GM19455 (cell line): Measurements from ENCODE around the gene MRPL19.

Experiments used
- ATAC-seq: cut with Tn5 transposase; IDR thresholded peaks from one replicate; pipeline ENCODE4 v1.9.1; 2021; ENCODE audit not compliant: unreplicated experiment

Gene MRPL19

DNA sequence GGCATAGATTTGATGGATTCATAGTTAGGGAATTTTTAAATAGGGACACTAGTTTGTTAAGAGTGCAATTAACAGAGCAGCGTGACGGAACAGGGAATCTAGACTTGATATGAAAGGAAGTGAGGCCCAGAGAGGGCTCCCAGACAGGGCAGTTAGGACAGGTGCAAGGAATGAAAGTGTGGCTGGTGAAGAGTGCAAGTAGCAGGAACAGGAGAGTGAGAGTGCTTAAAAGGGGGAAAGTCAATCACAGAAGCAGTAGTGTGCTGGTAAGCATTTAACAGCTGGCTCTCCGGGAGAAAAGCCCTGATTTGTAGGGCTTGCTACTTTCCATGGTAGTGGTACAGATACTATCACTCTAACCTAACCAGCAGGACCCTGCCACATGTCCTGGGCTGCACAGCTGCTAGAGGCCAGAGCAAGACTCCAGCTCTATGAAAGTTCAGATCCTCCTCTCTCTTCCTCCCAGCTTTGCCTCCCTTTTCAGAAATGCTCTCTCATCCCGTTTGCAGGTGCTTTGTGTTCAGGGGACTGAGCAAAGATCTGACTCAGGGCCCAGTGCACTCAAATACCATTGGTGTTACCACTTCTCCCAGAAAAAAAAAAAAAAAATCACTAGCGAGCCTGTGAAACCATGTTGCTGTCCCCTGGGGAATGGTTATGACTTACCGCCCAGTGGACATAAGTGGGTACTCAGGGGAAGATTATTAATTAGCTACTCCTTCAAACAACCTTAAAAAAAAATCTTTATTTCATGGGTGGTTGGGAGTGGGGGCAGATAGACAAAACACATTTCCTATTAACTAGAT, 82.2 kb downstream of the MRPL19 start:
- ATAC-seq, result no peak

DNA sequence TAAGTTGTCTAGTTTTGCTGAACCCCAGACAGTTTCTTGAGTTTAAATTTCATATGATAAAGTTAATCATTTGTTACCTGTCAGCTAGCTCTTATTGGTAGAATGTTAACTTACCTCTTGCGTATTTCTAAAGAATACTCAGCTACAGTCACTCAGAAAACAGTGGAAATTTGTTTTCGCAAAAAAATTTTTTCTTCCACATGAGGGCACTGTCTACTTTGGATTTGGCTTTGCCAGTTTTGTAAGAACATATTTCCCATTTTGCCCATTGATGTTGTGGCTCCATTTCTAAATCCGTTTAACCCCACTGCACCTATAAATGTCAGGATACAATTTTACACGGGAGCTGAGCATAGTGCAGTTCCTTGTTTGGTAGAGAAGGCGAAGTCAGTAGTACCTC, 83.3 kb downstream of the MRPL19 start:
- ATAC-seq, result no peak

DNA sequence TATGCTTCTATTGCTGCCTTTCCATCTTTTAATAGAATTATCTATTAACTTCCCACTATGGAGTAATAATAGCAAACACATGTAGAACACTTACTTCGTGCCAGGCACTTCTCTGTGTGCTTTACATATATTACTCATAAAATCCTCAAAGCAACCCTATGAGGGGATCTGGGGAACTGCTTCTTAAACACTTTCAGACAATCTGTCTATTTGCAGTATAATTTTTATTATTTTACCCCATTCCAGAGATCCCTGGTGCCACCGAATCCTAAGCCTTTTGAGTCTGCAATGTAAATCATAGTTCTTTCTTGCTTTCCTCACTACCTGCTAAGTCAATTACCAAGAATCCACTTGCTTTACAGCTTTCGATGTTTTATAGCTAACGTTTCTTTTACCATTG, 89.7 kb downstream of the MRPL19 start:
- no peak for ATAC-seq

DNA sequence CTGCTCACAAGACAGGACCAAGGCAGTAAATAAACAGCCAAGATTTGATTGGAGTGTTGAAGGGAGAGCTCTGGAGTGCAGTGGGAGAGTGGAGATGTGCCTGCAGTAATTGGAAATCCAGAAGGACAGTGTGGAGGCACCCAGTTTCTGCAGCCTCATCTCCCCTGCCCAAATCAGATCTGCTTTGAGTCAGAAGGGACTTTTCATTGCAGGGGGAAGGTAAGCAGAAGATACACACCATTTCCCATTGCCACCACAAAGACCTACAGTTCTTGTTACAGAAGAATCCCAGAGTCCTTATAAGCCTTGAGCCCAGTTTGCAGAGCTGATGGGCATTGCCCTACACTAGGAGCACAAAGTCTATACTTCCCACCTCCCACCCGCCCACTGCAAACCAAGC, 91.4 kb downstream of the MRPL19 start:
- ATAC-seq, result no peak
